Mesenchymal stem cell (in vitro differentiated cells and primary cell): ENCODE measurements around the gene SF3A2.

Experiments
- DNase-seq: peaks from one replicate; pipeline ENCODE4 v3.0.0-alpha.2; 2013
- H2AFZ ChIP-seq: one replicate; pipeline ENCODE4 v1.6.1; 2013; ENCODE audit warnings: low read depth, mild to moderate bottlenecking, control low read depth, inconsistent platforms, low read length, moderate library complexity
- H2AK5ac ChIP-seq: 2 replicates; pipeline ENCODE4 v1.6.1; 2013; ENCODE audit warnings: low read length, moderate library complexity, mild to moderate bottlenecking, inconsistent platforms; ENCODE audit not compliant: severe bottlenecking
- H2BK120ac ChIP-seq: one replicate; pipeline ENCODE4 v1.6.1; 2013; ENCODE audit warnings: low read depth, mild to moderate bottlenecking, inconsistent platforms, low read length, moderate library complexity
- H2BK12ac ChIP-seq, 2 experiments: one replicate each; pipeline ENCODE4 v1.6.1; 2013; ENCODE audit warnings: inconsistent platforms in 2 of 2, low read length in 2 of 2, mild to moderate bottlenecking in 2 of 2, moderate library complexity in 2 of 2, control low read depth in 1 of 2
- H2BK15ac ChIP-seq: one replicate; pipeline ENCODE4 v1.6.1; 2013; ENCODE audit warnings: mild to moderate bottlenecking, low read depth, inconsistent platforms; ENCODE audit not compliant: poor library complexity, severe bottlenecking
- H2BK5ac ChIP-seq: 2 replicates; pipeline ENCODE4 v1.6.1; 2013; ENCODE audit warnings: low read depth, mild to moderate bottlenecking, low read length, control low read depth, inconsistent platforms; ENCODE audit not compliant: poor library complexity, severe bottlenecking
- H3K14ac ChIP-seq, 2 experiments: one replicate each; pipeline ENCODE4 v1.6.1; 2013; ENCODE audit warnings: inconsistent platforms in 2 of 2, low read length in 2 of 2, control low read depth in 1 of 2, mild to moderate bottlenecking in 1 of 2, moderate library complexity in 1 of 2
- H3K18ac ChIP-seq, 2 experiments: one replicate each; pipeline ENCODE4 v1.6.1; 2013; ENCODE audit warnings: inconsistent platforms in 2 of 2, low read length in 2 of 2, control low read depth in 1 of 2, low read depth in 1 of 2, mild to moderate bottlenecking in 1 of 2
- H3K23ac ChIP-seq, 2 experiments: one replicate each; pipeline ENCODE4 v1.6.1; 2013; ENCODE audit warnings: inconsistent platforms in 2 of 2, low read length in 2 of 2, mild to moderate bottlenecking in 2 of 2, moderate library complexity in 2 of 2, control low read depth in 1 of 2
- H3K27ac ChIP-seq: 2 replicates; pipeline ENCODE4 v1.5.1; 2013; ENCODE audit warnings: mild to moderate bottlenecking, moderate library complexity, low read length, control low read depth, inconsistent platforms; ENCODE audit not compliant: poor library complexity, severe bottlenecking
- H3K27me3 ChIP-seq, 2 experiments: 2 replicates each; pipeline versions ENCODE4 v1.6.1 to v1.7.0; 2013; ENCODE audit warnings: low read length in 2 of 2, mild to moderate bottlenecking in 2 of 2, moderate library complexity in 2 of 2, control low read depth in 1 of 2, inconsistent platforms in 1 of 2; ENCODE audit not compliant: control insufficient read depth in 1 of 2, insufficient read depth in 1 of 2
- H3K36me3 ChIP-seq, 2 experiments: 2 replicates each; pipeline versions ENCODE4 v1.6.1 to v1.7.0; 2013; ENCODE audit warnings: low read length in 2 of 2, control low read depth in 1 of 2, inconsistent platforms in 1 of 2, low read depth in 1 of 2, mild to moderate bottlenecking in 1 of 2; ENCODE audit not compliant: insufficient read depth in 2 of 2, control insufficient read depth in 1 of 2
- H3K4ac ChIP-seq, 2 experiments: one replicate each; pipeline ENCODE4 v1.6.1; 2013; ENCODE audit warnings: inconsistent platforms in 2 of 2, low read length in 2 of 2, mild to moderate bottlenecking in 2 of 2, moderate library complexity in 2 of 2, control low read depth in 1 of 2, low read depth in 1 of 2
- H3K4me1 ChIP-seq: 2 replicates; pipeline ENCODE4 v1.6.1; 2013; ENCODE audit warnings: low read depth, low read length, control low read depth; ENCODE audit not compliant: control insufficient read depth, insufficient read depth
- H3K4me2 ChIP-seq: 2 replicates; pipeline ENCODE4 v1.6.1; 2013; ENCODE audit warnings: low read length, mild to moderate bottlenecking, inconsistent platforms; ENCODE audit not compliant: poor library complexity, severe bottlenecking
- H3K4me3 ChIP-seq, 2 experiments: 2 replicates each; pipeline versions ENCODE4 v1.5.1 to v1.7.0; 2013; ENCODE audit warnings: low read length in 2 of 2, mild to moderate bottlenecking in 2 of 2, control low read depth in 1 of 2, low read depth in 1 of 2; ENCODE audit not compliant: insufficient read depth in 1 of 2
- H3K79me1 ChIP-seq: replicated peaks from 2 replicates; pipeline ENCODE4 v1.6.1; 2013; ENCODE audit warnings: mild to moderate bottlenecking, control low read depth, low read length, inconsistent platforms; ENCODE audit not compliant: poor library complexity, severe bottlenecking
- H3K9ac ChIP-seq: 2 replicates; pipeline ENCODE4 v1.7.0; 2013; ENCODE audit warnings: mild to moderate bottlenecking, low read length, moderate library complexity
- H3K9me3 ChIP-seq: 2 replicates; pipeline ENCODE4 v1.7.0; 2013; ENCODE audit warnings: mild to moderate bottlenecking, low read length; ENCODE audit not compliant: control insufficient read depth
- H4K8ac ChIP-seq: one replicate; pipeline ENCODE4 v1.6.1; 2013; ENCODE audit warnings: inconsistent platforms, mild to moderate bottlenecking, low read length, moderate library complexity
- H4K91ac ChIP-seq: one replicate; pipeline ENCODE4 v1.6.1; 2013; ENCODE audit warnings: mild to moderate bottlenecking, low read length, inconsistent platforms
- WGBS: methylation state at CpG from one replicate; pipeline ENCODE4 v1.1.7; 2013; ENCODE audit warnings: mixed read lengths; 5-methylcytosine and 5-hydroxymethylcytosine counted together

The SF3A2 gene

GRCh38 chr19:2189880-2190279, 46.7 kb upstream of the SF3A2 start:
- H3K4me1 ChIP-seq: peaks cover 31% of the 10 kb centered on the region
- H3K9ac ChIP-seq: no peak overlapping the region
- H3K79me1 ChIP-seq: peaks cover 49% of the 10 kb centered on the region
- H3K4ac ChIP-seq: no peak overlapping the region
- no peak overlapping the region for H3K14ac ChIP-seq
- no peak overlapping the region for H4K91ac ChIP-seq
- no peak overlapping the region for H2BK120ac ChIP-seq
- H2BK12ac ChIP-seq: no peak overlapping the region
- H3K4me2 ChIP-seq: no peak overlapping the region
- H3K27ac ChIP-seq: no peak overlapping the region
- no peak overlapping the region for H2AK5ac ChIP-seq
- H2BK15ac ChIP-seq: no peak overlapping the region
- no peak for DNase-seq
- no peaks in the 10 kb centered on the region for H3K9me3 ChIP-seq
- H3K27me3 ChIP-seq: no peaks in the 10 kb centered on the region
- no peak overlapping the region for H3K18ac ChIP-seq
- no peak overlapping the region for H3K4me3 ChIP-seq
- no peak overlapping the region for H4K8ac ChIP-seq
- H3K36me3 ChIP-seq: peaks cover 74 to 81% of the 10 kb centered on the region in 2 experiments
- no peak overlapping the region for H2BK5ac ChIP-seq
- no peak overlapping the region for H2AFZ ChIP-seq
- WGBS: 92% methylated on average over 15 of the region's 16 CpGs
- H3K23ac ChIP-seq: no peak overlapping the region

GRCh38 chr19:2190848-2191455, 45.7 kb upstream of the SF3A2 start:
- no peak overlapping the region for H2AK5ac ChIP-seq
- H3K4me3 ChIP-seq: no peak overlapping the region
- H2BK5ac ChIP-seq: no peak overlapping the region
- no peak overlapping the region for H2BK120ac ChIP-seq
- H3K4ac ChIP-seq: no peak overlapping the region
- no peak overlapping the region for H2BK12ac ChIP-seq
- peaks cover 81 to 91% of the 10 kb centered on the region in 2 experiments for H3K36me3 ChIP-seq
- no peak overlapping the region for H3K18ac ChIP-seq
- H2AFZ ChIP-seq: no peak overlapping the region
- no peak overlapping the region for H3K9ac ChIP-seq
- no peak overlapping the region for H3K14ac ChIP-seq
- peaks cover 54% of the 10 kb centered on the region for H3K79me1 ChIP-seq
- H3K27ac ChIP-seq: no peak overlapping the region
- no peak overlapping the region for H2BK15ac ChIP-seq
- H3K4me1 ChIP-seq: peaks cover 29% of the 10 kb centered on the region
- no peaks in the 10 kb centered on the region for H3K9me3 ChIP-seq
- H3K4me2 ChIP-seq: no peak overlapping the region
- DNase-seq: no peak
- no peak overlapping the region for H3K23ac ChIP-seq
- H4K8ac ChIP-seq: no peak overlapping the region
- H4K91ac ChIP-seq: no peak overlapping the region
- WGBS: 98% methylated on average over 37 of the region's 37 CpGs
- H3K27me3 ChIP-seq: no peaks in the 10 kb centered on the region

GRCh38 chr19:2191456-2192310, 44.9 kb upstream of the SF3A2 start:
- Histone ChIP-seq H2BK5ac (no peak overlapping the region), H3K14ac (no peak overlapping the region), H3K4me3 (no peak overlapping the region), H3K27me3 (no peaks in the 10 kb centered on the region), H3K23ac (no peak overlapping the region), H4K8ac (no peak overlapping the region), H4K91ac (no peak overlapping the region), H3K9ac (no peak overlapping the region), H2BK15ac (no peak overlapping the region), H3K79me1 (peaks cover 57% of the 10 kb centered on the region), H3K4me2 (no peak overlapping the region), H2AK5ac (no peak overlapping the region), H3K18ac (no peak overlapping the region), H2AFZ (no peak overlapping the region), H3K27ac (no peak overlapping the region), H2BK12ac (no peak overlapping the region), H2BK120ac (no peak overlapping the region), H3K4ac (no peak overlapping the region), H3K9me3 (no peaks in the 10 kb centered on the region), H3K36me3 (peaks cover 88 to 96% of the 10 kb centered on the region in 2 experiments), H3K4me1 (peaks cover 23% of the 10 kb centered on the region)
- DNase-seq: no peak
- WGBS: 95% methylated on average over 31 of the region's 32 CpGs

GRCh38 chr19:2192862-2193261, 43.8 kb upstream of the SF3A2 start:
- Histone ChIP-seq H3K18ac (no peak overlapping the region), H4K8ac (no peak overlapping the region), H3K4me3 (no peak overlapping the region), H3K36me3 (peaks cover 92 to 98% of the 10 kb centered on the region in 2 experiments), H3K9ac (no peak overlapping the region), H2BK15ac (no peak overlapping the region), H2BK120ac (no peak overlapping the region), H3K27ac (no peak overlapping the region), H3K4me2 (no peak overlapping the region), H4K91ac (no peak overlapping the region), H3K9me3 (no peaks in the 10 kb centered on the region), H2BK5ac (no peak overlapping the region), H3K79me1 (peaks cover 60% of the 10 kb centered on the region), H3K14ac (no peak overlapping the region), H3K23ac (no peak overlapping the region), H3K27me3 (no peaks in the 10 kb centered on the region), H3K4ac (no peak overlapping the region), H2AK5ac (no peak overlapping the region), H3K4me1 (peaks cover 17% of the 10 kb centered on the region), H2BK12ac (no peak overlapping the region), H2AFZ (no peak overlapping the region)
- DNase-seq: no peak
- WGBS: 97% methylated on average over 16 of the region's 17 CpGs
